Activated naive CD4-positive, alpha-beta T cell treated with Interleukin-2 at 50 U/mL for 16 hours (primary cell): ENCODE results near the gene EXOC3L4.

ENCODE experiments used
- DNase-seq: peaks from one replicate; pipeline ENCODE4 v3.0.0-alpha.2; 2020

EXOC3L4 gene

GRCh38 chr14:103093856-103094405 lies 594 bp upstream of the EXOC3L4 start:
- DNase-seq = no peak

GRCh38 chr14:103095210-103095778 lies 769 bp downstream of the EXOC3L4 start:
- DNase-seq = no peak

- DNase-seq = no peak
Observed at GRCh38 chr14:103096387-103096786, 1.9 kb downstream of the EXOC3L4 start.

GRCh38 chr14:103097244-103097993 lies 2.9 kb downstream of the EXOC3L4 start:
- no peak for DNase-seq

GRCh38 chr14:103097994-103098957 lies 3.8 kb downstream of the EXOC3L4 start:
- DNase-seq = no peak

- no peak for DNase-seq
Observed at GRCh38 chr14:103099081-103099732, 4.7 kb downstream of the EXOC3L4 start.

- DNase-seq = no peak
Observed at GRCh38 chr14:103099733-103100280, 5.3 kb downstream of the EXOC3L4 start.

- no peak for DNase-seq
Observed at GRCh38 chr14:103100281-103101121, 6.0 kb downstream of the EXOC3L4 start.

GRCh38 chr14:103101257-103101962 lies 6.9 kb downstream of the EXOC3L4 start:
- DNase-seq = no peak

- DNase-seq = no peak
Observed at GRCh38 chr14:103101963-103102688, 7.6 kb downstream of the EXOC3L4 start.

- DNase-seq = no peak
Observed at GRCh38 chr14:103102689-103103260, 8.2 kb downstream of the EXOC3L4 start.

- no peak for DNase-seq
Observed at GRCh38 chr14:103103461-103104388, 9.2 kb downstream of the EXOC3L4 start.

- no peak for DNase-seq
Observed at GRCh38 chr14:103104389-103104653, 9.8 kb downstream of the EXOC3L4 start.

GRCh38 chr14:103104654-103105452 lies 10.3 kb downstream of the EXOC3L4 start:
- DNase-seq = peak; percentile 76

GRCh38 chr14:103105580-103106150 lies 11.1 kb downstream of the EXOC3L4 start:
- no peak for DNase-seq

GRCh38 chr14:103107455-103107854 lies 12.9 kb downstream of the EXOC3L4 start:
- DNase-seq = no peak

GRCh38 chr14:103107941-103108748 lies 13.6 kb downstream of the EXOC3L4 start:
- DNase-seq = no peak
